Measurements from ENCODE around the gene PMM2.

DNA sequence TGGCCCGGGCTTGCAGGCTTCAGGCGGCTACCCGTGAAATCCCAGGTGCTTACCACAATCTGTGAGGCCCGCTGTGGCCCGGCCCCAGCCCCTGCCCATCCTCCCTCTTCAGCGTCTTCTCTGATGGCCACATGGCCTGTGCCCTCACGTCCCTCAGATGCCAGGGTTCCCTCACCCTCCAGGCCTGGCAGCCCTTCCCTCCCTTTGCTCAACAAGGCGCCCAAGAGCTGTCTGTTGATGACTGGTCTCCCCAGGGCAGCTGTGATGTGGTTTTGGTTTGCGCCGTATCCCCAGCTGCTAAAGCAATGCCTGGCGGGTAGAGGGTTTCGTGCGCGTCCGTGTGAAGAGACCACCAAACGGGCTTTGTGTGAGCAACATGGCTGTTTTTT is 35.1 kb downstream of the PMM2 start:
- TF ChIP-seq, protein P1, sequence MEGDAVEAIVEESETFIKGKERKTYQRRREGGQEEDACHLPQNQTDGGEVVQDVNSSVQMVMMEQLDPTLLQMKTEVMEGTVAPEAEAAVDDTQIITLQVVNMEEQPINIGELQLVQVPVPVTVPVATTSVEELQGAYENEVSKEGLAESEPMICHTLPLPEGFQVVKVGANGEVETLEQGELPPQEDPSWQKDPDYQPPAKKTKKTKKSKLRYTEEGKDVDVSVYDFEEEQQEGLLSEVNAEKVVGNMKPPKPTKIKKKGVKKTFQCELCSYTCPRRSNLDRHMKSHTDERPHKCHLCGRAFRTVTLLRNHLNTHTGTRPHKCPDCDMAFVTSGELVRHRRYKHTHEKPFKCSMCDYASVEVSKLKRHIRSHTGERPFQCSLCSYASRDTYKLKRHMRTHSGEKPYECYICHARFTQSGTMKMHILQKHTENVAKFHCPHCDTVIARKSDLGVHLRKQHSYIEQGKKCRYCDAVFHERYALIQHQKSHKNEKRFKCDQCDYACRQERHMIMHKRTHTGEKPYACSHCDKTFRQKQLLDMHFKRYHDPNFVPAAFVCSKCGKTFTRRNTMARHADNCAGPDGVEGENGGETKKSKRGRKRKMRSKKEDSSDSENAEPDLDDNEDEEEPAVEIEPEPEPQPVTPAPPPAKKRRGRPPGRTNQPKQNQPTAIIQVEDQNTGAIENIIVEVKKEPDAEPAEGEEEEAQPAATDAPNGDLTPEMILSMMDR (conservative IDR thresholded peaks at IDR 0.05; ENCODE audit: low read depth, low read length): no peak
- TF ChIP-seq EZH2phosphoT487 (IDR thresholded peaks at IDR 0.05; ENCODE audit: borderline replicate concordance, low read length) (no peak), EZH2 (IDR thresholded peaks at IDR 0.05; ENCODE audit: low read length, unreplicated experiment) (no peak)
